NCI-H2081 treated with DMSO at 0.1 percent for 48 hours (cell line): Measurements from ENCODE around the gene TRMT11.
A peak's percentile ranks its signal among the peaks of the same experiment; 100 is the strongest.
"Not testable (repeated sequence)": the region's sequence is repeated elsewhere in the genome, so short reads cannot be mapped to it uniquely, and the experiment has no call there.

Source experiments
- DNase-seq: peaks from one replicate; lab custom pipeline; 2025; lab: John Stamatoyannopoulos, UW

The TRMT11 gene

DNA sequence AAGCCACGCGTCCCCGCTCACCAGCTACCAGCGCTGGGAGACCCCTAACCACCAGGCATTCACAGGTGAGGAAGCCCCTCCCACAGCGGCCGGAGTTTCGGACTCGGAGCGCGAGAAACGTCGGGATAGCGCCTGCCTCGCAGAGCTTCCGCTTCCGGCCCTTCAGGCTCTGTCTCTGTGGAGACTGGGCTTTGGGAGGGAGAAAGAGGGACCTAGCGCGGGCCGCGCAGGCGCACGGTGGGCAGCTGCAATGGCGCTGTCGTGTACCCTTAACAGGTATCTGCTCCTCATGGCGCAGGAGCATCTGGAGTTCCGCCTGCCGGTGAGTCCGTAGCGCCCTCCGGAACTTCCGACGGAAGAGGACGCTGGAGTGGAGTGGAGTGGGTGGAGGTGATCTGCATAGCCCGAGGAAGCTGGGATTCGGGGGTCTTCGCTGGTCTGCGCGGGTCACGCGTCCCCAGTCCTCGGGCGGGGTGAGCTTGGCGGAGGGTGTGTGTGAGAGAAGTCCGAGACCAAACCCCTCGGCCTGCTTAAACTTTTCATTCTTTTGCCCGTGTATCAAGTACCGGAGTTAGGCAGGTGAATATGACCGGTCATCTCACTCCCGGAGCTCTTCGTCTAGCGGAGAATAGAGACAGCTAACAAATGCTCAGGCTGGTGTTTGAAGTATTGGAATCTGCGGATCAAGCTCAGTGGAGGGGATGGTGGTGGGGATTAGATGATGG lies at the start of gene TRMT11:
Gene TRMT11 (plus strand): TSS at position 240 of the 725 bp plus-strand sequence. CDS start 11 bp downstream, at position 251.
- DNase-seq = peak; percentile 59

DNA sequence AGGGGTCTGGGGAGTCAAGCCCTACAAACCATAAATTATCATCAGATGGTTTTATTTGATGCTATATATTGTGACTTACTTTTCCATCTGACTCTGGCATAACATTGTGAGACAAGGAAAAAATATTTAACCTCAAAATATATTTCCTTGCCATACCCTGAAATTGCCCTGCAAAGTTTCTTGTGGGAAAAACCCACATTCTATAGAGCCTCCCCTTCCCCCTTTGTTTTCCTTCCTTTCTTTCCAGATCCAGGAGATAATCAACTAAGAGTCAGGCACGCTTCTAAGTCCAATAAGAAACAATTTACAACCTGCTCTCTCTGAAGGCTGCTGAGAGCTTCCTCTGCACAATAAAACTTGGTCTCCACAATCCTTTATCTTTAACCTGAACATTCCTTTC lies 47.3 kb upstream of the TRMT11 start:
- DNase-seq = no peak

DNA sequence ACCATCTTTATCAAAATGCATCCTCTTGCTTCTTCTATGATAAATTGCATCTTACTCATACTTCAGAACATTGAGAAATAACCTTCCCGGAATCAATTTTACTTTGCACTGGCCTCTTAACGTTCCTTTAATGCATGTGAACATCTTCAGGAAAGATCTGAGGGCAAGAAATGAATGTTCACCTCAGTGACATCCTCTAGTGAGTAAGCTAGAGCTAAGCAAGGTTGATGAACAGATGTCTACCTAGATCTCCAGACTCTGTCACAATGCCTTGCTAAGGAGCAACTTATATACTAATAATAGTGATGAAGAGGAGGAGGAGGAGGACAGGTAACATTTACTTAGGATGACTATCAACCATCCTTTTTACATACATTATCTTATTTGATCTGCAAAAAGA lies 46.5 kb upstream of the TRMT11 start:
- no peak for DNase-seq

DNA sequence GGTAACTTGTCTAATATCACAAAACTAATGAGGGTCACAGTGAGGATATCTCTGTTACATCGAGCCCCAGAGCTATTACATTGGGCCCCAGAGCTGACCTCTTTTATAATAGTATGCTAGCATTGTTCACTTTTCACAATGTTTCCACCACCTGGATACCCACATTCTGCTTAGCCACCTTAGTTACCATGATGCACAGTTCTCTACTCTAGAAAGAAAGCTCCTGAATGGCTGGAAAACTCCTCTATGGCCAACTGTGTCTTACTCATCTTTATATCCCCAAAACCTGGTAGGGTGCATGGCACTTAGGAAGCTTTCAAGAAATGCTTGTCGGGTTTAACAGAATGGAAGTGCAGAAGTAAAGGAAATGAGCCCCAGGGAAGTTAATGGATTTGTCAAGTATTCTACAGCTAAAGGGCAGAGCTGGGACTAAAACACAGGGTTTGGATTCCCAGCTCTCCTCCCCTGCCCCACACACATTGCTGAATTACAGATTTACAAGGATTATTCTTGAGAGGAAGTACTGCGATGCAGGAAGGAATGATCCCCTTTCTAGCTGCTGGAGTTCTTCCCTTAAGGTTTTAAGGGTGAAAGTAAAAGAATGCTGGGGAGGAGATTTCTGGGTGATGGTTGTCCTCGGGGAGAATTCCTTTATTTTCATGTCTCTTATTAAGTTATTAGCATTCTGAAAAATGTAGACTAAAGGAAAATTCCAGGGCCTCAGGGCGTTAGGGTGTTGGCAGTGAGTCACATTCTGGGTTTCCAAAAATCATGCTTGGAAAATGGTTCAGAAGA lies 45.9 kb upstream of the TRMT11 start:
- no peak for DNase-seq

DNA sequence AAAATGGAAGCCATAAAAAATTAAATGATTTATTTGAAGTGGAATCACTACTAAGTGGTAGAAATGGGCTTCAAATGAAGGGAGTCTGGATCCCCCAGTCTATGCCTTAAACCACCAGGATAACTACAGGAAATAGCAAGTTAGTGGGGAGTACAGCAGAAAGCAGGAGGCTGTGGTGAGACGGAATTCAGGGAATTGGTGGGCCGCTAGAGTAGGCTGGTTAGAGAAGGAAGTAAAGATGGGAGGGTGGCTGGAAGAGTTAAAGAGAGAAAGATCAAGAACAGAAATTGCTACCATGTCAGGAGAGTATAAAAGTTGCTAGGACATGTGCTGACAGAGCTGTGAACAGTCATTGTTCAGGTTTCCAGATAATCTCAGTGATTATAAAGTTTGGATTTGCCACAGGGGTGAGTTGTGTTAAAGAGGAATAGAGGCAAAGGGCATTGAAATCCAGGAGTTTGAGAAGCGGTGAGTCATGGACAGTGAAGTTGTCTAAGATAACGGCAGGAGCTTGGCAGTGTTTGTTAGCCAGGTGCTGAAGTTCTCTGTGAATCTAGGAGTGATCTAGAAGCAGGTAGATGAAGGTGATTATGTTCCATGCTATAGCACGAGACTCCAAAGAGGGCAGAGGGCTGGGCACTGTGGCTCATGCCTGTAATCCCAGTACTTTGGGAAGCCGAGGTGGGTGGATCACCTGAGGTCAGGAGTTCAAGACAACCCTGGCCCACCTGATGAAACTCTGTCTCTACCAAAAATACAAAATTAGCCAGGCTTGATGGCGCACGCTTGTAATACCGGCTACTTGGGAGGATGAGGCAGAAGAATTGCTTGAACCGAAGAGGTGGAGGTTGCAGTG lies 43.4 kb upstream of the TRMT11 start:
- no peak for DNase-seq

DNA sequence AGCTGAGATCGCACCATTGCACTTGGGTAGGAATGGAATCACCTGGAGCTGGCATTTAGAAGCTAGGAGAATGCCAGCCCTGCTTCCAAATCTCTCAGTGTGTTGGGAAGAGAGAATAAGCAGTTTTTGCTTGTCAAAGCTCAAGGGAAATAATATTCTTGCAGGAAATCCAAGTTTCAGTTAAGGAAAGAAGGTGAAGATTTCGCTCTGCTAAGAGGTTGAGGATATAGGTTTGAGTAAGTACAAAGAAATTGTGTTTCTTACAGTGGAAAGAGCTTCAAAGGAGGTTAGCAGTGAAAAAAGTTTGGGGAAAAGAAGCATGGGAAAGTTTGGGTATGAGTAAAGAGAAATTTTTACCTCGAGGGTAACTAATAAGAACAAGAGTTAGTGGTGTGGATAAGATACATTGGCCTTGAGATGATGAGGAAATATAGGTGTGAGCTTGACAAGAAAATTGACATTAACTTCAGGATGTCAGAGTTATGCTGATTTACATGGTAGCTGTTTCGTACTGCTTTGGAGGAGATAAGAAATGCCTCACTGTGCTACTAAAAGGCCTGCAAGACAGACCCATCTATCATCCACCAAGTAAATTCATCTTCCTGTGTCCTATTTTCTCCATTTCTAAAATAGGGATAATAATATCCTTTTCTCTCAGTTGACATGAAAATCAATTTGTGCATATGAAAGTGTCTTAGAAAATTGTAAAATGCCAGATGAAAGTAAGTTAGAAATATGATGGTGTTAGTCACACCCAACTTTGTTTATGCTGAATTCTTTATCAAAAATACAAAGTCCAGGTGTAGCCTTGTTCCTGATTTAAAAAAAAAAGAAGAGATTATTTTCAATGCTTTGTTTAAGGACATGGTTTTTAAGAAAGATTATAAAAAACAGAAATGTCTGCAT lies 42.6 kb upstream of the TRMT11 start:
- DNase-seq = no peak

DNA sequence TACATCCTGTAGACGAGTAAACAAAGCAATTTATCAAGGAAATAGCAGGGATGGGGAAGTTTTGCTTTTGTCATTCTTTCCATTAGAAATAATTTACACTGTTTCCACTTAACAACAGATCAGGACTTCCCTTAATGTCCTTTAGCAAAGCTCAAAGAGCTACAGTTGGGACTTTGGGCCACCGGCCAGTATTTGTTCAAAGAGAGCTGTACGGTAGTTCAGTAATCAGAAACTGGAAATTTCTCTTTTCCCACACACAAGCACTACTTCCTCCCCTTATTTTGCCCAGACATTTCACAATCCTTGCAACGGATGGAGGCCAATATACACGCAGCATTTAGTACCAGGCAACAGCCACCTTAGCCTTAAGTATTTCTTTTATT lies 41.9 kb upstream of the TRMT11 start:
- DNase-seq = no peak

DNA sequence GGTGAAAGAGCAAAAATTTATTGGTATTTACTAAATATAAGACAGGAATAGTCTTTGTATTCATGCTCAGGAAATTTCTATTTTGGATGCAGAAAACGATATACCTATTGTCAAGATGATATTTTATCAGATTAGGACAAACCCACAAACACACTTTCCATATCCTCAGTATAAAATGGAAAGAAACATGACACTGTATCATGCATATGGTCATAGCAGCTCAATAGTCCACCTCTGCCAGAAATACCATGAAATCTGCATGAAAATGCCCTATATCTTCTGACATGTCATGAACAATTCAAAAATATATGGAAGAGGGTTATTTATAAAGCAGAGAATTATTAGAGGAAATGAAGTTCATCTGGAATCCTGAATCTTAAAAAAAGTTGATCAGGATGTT lies 41.4 kb upstream of the TRMT11 start:
- DNase-seq = no peak

DNA sequence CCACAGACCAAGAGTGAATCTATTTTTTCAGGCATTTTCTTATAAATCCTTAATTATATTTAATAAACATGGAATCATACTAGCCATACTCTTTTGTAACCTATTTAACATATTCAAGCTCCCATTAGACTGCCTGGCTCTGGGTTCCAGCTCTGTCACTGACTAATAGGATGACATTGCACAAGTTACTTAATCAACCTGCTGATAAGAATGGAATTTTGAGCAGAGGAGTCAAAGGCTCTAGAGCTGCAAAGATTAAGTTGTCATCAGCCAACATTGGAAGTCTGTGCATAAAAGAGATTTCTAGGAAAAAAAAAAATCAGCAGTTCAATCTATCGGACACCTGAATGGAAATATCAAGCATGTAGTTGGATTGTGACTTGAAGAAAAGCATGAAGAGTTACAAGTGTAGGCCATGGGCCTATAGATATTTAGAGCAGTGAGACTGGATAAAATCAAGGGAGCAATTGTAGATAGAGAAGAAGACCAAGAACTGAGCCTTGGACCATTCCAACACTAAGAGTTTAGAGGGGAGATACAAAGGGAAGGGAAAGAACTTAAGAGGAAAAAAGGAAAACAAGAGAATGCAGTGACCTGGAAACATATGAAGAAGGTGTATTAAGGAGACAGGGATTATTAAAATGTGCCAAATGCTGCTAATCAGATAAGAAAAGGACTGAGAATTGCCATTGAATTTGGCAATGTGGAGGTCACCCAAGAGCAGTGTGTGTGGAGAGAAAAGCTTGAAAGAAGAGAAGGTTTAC lies 40.8 kb upstream of the TRMT11 start:
- DNase-seq = no peak

DNA sequence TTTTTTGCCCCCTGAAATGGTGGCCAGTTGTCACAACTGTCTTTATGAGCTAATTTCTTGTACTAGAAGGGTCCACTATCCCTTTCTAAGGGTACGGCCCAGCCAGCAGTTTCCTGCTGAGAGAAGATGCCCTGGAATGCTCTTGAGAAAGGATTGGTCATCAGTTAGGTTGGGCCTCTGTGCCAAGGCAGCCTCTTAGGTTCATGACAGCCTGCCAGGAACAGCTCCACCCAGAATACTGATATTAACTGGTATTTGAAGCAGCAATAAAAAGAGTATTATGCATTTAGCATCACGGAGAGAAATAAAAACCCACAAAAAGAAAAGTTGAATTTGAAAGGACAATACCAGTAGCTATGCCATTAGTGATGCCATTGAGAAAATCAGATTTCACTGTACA lies 38.7 kb upstream of the TRMT11 start:
- no peak for DNase-seq

DNA sequence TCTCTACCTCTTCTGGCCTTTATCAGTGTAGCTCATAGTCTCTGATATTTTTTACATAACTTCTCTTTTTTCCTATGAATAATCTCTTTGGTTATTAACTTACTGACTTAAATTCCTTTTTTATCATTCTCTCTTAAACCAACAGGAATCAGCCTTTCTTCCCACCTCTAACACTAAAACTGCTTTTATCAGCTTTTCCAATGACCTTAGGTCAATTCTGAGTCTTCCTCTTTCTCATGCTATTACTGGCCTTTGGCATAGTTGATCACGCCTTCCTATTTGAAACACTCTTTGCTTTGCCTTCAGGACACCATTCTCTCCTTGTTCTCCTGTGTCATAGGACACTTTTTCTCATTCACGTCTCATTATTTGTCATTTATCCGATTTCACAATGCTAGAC lies 37.9 kb upstream of the TRMT11 start:
- no peak for DNase-seq

DNA sequence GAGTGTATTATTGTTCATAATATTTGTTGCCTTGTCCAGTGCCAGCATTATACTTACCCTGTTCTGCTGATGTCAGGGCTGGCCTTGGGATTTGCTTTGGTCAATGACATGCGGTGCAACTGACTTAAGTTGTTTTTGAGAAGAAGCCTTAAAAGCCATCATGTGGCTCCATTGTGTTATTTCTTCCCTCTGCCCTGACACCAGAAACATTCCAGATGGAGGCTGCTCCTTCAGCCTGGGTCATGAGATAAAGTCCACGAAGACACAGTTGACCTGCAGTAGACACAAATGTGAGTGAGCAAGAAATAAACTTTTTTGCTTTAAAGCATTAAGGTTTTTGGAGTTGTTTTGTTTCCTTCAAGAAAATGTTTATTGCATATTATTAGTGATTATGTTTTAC lies 37.3 kb upstream of the TRMT11 start:
- DNase-seq = no peak

DNA sequence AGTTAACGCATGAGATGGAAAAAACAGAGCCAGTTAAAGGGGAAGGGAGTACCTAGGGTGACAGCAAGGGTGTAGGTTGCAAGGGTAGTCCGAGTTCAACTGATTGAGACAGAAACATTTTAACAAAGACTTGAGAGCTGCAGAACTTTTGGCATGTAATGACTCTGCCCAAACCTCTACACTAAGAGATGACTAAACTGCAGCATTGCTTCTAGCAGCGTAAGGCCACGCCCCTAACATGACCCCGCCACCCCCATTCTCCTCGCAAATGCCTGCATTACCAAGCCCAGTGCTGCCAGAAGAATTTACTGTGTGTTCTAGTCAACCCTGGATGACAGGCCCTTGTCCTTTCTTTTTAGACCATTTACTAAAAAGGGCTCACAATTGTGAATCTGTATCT lies 36.0 kb upstream of the TRMT11 start:
- no peak for DNase-seq

DNA sequence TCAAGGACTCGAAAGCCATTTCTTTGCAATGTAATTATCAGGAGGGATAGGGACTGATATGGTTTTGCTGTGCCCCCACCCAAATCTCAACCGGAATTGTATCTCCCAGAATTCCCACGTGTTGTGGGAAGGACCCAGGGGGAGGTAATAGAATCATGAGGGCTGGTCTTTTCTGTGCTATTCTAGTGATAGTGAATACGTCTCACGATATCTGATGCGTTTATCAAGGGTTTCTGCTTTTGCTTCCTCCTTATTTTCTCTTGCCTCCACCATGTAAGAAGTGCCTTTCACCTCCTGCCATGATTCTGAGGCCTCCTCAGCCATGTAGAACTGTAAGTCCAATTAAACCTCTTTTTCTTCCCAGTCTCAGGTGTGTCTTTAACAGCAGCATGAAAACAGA lies 35.6 kb upstream of the TRMT11 start:
- DNase-seq = not testable (repeated sequence)

DNA sequence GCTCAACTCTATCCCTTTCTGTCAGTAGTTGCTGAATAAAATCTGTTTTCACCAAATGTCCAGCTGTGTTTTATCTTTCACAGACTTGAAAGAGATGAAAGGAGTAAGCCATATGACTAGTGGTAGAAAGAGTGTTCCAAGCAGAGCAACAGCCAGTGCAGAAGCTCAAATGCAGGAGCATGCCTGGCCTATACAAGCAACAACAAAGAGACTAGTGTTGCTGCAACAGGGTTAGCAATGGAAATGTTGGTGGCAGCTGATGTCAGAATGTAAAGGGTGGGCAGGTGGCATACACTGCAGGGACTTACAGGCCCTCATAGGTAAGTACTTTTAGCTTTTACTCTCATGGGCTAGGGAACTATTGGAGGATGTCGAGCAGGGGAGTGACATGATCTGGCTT lies 35.0 kb upstream of the TRMT11 start:
- no peak for DNase-seq

DNA sequence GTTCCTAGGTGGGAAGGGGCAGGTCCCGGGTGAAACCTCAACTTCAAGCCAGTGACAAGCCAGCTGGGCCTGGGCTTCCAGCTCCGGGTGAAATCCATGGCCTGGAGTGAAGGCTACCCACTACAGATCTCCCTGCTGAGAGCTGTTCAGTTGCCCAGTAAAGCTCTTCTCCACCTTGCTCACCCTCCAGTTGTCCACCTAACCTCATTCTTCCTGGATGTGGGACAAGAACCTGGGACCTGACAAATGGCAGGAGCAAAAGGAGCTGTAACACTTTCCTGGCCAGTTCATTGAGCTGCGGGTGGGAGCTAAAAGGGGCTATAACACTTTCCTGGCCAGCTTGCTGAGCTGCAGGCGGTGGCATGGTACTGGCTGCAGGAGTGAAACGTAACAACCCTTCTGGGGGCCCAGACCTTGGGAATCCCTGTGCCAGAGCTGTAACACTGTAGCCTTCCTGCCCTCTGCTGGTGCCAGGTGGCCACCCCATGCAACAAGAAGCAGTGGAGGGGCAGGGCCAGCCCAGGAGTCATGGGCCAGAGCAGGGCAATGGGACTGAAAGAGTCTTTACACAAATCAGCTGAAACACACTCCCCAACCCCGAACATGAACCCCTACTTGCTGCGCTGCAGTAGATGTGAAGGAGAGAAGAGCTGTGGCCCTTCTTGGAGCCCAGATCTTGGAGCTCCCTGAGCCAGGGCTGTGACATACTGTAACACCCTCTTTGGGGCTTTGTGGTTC lies 33.4 kb upstream of the TRMT11 start:
- DNase-seq = no peak

DNA sequence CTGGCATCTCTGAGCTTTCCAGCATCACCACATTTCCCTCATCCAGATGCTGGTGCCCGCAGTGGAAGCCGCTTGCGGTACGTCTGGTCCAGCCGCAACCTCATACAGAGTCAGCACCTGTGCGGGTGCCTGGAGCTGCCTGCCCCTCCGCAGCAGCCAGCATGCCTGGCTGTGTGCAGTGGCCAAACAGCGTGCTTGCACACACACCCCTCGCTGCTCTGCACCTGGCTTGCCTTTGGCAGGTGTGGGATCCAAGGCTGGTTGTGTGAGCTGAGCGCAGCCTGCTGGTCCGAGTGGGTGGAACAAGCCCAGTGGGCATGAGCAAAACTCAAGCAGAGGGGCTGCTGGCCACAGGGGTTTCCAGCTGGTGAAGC lies 32.9 kb upstream of the TRMT11 start:
- DNase-seq = peak; percentile 69

DNA sequence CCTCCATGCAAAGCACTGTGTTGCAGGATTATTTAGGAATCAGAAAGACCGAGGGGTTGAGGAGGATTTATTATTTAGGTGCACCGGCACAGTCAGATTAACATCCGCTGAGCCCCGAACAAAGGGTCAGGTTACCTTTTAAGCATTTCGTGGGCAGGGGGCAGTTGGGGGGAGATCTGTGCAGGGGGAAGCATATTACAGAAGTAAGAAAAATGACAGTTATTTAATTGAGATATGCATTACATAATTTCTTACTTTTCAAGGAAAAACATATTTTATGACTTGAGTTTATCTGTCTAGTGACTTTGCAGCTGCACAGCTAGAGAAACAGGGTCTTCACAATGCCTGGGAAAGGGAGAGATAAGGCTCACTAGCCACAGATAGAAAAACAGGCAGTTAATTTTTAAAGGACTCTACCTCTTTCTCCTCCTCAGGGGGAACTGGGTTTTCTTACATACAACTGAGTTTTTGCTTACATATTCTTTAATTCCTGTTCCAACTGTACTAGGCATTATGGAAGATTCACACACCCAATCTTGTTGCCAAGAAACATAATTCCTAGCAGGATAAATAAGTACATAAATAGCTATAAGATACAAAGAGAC lies 31.5 kb upstream of the TRMT11 start:
- no peak for DNase-seq

DNA sequence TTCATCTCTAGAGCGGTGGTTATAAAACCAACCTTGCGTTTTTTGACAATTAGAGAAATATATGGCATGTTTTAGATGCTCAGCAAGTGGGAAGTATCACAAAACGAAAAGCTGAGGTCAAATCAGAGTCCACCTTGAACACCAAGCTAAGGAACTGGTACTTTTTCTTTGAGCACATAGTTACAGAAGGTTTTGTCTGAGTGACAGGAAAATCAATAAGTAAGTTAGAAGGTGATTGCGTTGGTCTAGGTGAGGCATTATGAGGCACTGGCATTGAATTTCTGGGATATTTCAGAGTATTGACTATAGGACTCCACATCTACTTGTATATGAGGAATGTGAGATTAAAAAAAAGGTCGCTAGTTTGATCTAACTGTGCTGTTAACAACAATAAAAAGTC lies 30.4 kb upstream of the TRMT11 start:
- no peak for DNase-seq
